GM10847 (cell line): ENCODE data around the gene CSH2.
"Not testable (repeated sequence)": the region's sequence is repeated elsewhere in the genome, so short reads cannot be mapped to it uniquely, and the experiment has no call there.

Experiments used
- POLR2A ChIP-seq: IDR thresholded peaks from 2 replicates; pipeline ENCODE4 v1.6.1; 2011; ENCODE audit not compliant: insufficient read length; ENCODE audit errors: extremely low read depth

Gene CSH2

GRCh38 chr17:63873577-63873976, at the start of gene CSH2:
TSS of gene CSH2 (minus strand) at chr17:63873677. CDS start at chr17:63873614, 63 bp downstream.
- TF ChIP-seq POLR2A, result not testable (repeated sequence)

- no peak for TF ChIP-seq POLR2A
Measured at GRCh38 chr17:63919311-63919723, 45.8 kb upstream of the CSH2 start.

GRCh38 chr17:63918789-63919305, 45.4 kb upstream of the CSH2 start, which contains the start of gene GH1:
TSS of gene GH1 (minus strand) at chr17:63918839. CDS start at chr17:63918776, 63 bp downstream.
- not testable (repeated sequence) for TF ChIP-seq POLR2A

DNA sequence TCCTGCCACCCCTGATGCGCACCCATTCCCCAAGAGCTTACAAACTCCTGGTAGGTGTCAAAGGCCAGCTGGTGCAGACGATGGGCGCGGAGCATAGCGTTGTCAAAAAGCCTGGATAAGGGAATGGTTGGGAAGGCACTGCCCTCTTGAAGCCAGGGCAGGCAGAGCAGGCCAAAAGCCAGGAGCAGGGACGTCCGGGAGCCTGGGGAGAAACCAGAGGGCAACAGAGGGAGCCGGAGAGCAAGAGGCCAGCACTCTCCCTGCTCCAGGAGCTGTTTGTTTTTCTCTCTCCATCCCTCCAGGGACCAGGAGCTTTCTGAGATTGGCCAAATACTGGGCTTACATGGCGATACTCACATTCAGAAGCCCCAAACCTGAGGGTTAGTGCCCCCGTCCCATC, 44.8 kb upstream of the CSH2 start:
- TF ChIP-seq POLR2A, result no peak

- TF ChIP-seq POLR2A, result no peak
Measured at GRCh38 chr17:63917646-63918045, 44.2 kb upstream of the CSH2 start.

- TF ChIP-seq POLR2A, result no peak
Measured at GRCh38 chr17:63916566-63917185, 43.2 kb upstream of the CSH2 start.

DNA sequence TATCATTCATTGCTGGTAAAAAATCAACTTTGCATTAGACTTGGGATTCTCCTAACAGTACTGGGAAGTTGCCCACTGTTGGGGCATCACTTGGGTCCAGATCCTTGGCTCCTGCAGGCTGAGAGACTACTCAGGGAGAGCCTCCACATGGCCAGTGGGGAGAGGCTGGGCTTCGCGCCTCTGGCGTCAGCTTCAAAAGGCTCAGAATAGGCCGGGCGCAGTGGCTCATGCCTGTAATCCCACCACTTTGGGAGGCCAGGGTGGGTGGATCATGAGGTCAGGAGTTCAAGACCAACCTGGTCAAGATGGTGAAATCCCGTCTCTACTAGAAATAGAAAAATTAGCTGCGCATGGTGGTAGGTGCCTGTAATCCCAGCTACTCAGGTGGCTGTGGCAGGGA, 41.0 kb upstream of the CSH2 start:
- no peak for TF ChIP-seq POLR2A

GRCh38 chr17:63911657-63912100, 38.2 kb upstream of the CSH2 start:
- TF ChIP-seq POLR2A, result no peak

- no peak for TF ChIP-seq POLR2A
Measured at GRCh38 chr17:63911041-63911635, 37.7 kb upstream of the CSH2 start, which contains the start of gene CSHL1. TSS of gene CSHL1 (minus strand) at chr17:63911258. CDS start at chr17:63911196, 62 bp downstream.

GRCh38 chr17:63910096-63910495, 36.6 kb upstream of the CSH2 start:
- TF ChIP-seq POLR2A, result no peak

GRCh38 chr17:63896524-63897354, 23.3 kb upstream of the CSH2 start, which contains the start of gene CSH1:
TSS of gene CSH1 (minus strand) at chr17:63896574. CDS start at chr17:63896511, 63 bp downstream.
- TF ChIP-seq POLR2A, result not testable (repeated sequence)

- no peak for TF ChIP-seq POLR2A
Measured at GRCh38 chr17:63881935-63882601, 8.6 kb upstream of the CSH2 start, which contains the start of gene GH2. TSS of gene GH2 (minus strand) at chr17:63881944. CDS start at chr17:63881801, 143 bp downstream.

- no peak for TF ChIP-seq POLR2A
Measured at GRCh38 chr17:63880706-63881105, 7.2 kb upstream of the CSH2 start.

GRCh38 chr17:63859257-63859656, 14.2 kb downstream of the CSH2 start:
- no peak for TF ChIP-seq POLR2A

GRCh38 chr17:63855185-63855584, 18.3 kb downstream of the CSH2 start:
- no peak for TF ChIP-seq POLR2A
